ENCODE results near the gene GRM7. TPM values are rescaled to one million over a fixed set of nuclear protein-coding genes. Genes with fewer than 3 reads are reported as not detected.

Gene GRM7
- total and polyA plus RNA-seq, 2 experiments from 2014 or later = 0.40 TPM; not detected in 1

GRCh38 chr3:7264196-7264526, 403.2 kb downstream of the GRM7 start:
- ATAC-seq = no peak
- TF ChIP-seq JUNB (IDR thresholded peaks at IDR 0.05; ENCODE audit: unreplicated experiment) (no peak), POLR2AphosphoS5 (IDR thresholded peaks at IDR 0.05; ENCODE audit: low read depth) (no peak), ETS1 (IDR thresholded peaks at IDR 0.05) (no peak), ZNF331 (CRISPR knock-in tag; IDR thresholded peaks at IDR 0.05; ENCODE audit: low read depth) (no peak), EZH2 (IDR thresholded peaks at IDR 0.05; ENCODE audit: low read depth, unreplicated experiment) (no peak), REST (IDR thresholded peaks at IDR 0.05; ENCODE audit: unreplicated experiment) (no peak), CREB1 (CRISPR knock-in tag; IDR thresholded peaks at IDR 0.05; ENCODE audit: low read depth) (no peak), EZH2phosphoT487 (IDR thresholded peaks at IDR 0.05; ENCODE audit: unreplicated experiment) (no peak), NANOG (IDR thresholded peaks at IDR 0.05; ENCODE audit: borderline replicate concordance) (no peak), STAT1 (IDR thresholded peaks at IDR 0.05; ENCODE audit: unreplicated experiment) (no peak), ZNF462 (CRISPR knock-in tag; IDR thresholded peaks at IDR 0.05) (no peak), CTCF (conservative IDR thresholded peaks at IDR 0.05; ENCODE audit: low read depth in 2 of 2) (no peak), ZNF114 (CRISPR knock-in tag; IDR thresholded peaks at IDR 0.05) (no peak)
- H3K9me3 Mint-ChIP-seq = peaks cover 83% of the 10 kb centered on the region
- no peaks in the 10 kb centered on the region for H4K20me1 ChIP-seq (replicated peaks; ENCODE audit: insufficient read depth)
- H2AFZ ChIP-seq = no peak overlapping the region
- no peak overlapping the region for H3K4me2 ChIP-seq
- no peaks in the 10 kb centered on the region for H3K27me3 Mint-ChIP-seq (ENCODE audit: insufficient read depth, low read depth, poor library complexity)
- H3K79me2 ChIP-seq (replicated peaks; ENCODE audit: insufficient read depth) = no peaks in the 10 kb centered on the region
- H3K4me3 Mint-ChIP-seq = no peak overlapping the region
- 0 out of 2 replicates have a peak, but pooled peaks cover 5% of the 10 kb centered on the region for H3K36me3 ChIP-seq (ENCODE audit: insufficient read depth)
- no peaks in the 10 kb centered on the region for H3K9me2 ChIP-seq (ENCODE audit: insufficient read depth)
- no peaks in the 10 kb centered on the region for H3F3A ChIP-seq (replicated peaks; ENCODE audit: low read depth)
- no peak overlapping the region for H3K27ac ChIP-seq (ENCODE audit: low read depth)
- H3K4me3 ChIP-seq = no peak overlapping the region
- no peak overlapping the region for H3K27ac Mint-ChIP-seq
- H3K36me3 Mint-ChIP-seq (ENCODE audit: low read depth) = peaks cover 5% of the 10 kb centered on the region
- no peaks in the 10 kb centered on the region for H3K27me3 ChIP-seq (ENCODE audit: insufficient read depth)
- H3K4me1 Mint-ChIP-seq = peaks cover 7% of the 10 kb centered on the region; the same call in 2 of the 3 replicates
- DNase-seq (ENCODE audit: low spot score) = no peak
- 0 out of 2 replicates have a peak, but pooled peaks cover 4% of the 10 kb centered on the region for H3K4me1 ChIP-seq (ENCODE audit: insufficient read depth)
